ENCODE data around the gene STN1.

- TF ChIP-seq, protein P1, sequence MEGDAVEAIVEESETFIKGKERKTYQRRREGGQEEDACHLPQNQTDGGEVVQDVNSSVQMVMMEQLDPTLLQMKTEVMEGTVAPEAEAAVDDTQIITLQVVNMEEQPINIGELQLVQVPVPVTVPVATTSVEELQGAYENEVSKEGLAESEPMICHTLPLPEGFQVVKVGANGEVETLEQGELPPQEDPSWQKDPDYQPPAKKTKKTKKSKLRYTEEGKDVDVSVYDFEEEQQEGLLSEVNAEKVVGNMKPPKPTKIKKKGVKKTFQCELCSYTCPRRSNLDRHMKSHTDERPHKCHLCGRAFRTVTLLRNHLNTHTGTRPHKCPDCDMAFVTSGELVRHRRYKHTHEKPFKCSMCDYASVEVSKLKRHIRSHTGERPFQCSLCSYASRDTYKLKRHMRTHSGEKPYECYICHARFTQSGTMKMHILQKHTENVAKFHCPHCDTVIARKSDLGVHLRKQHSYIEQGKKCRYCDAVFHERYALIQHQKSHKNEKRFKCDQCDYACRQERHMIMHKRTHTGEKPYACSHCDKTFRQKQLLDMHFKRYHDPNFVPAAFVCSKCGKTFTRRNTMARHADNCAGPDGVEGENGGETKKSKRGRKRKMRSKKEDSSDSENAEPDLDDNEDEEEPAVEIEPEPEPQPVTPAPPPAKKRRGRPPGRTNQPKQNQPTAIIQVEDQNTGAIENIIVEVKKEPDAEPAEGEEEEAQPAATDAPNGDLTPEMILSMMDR (IDR thresholded peaks at IDR 0.05): no peak
- TF ChIP-seq POLR2AphosphoS5 (IDR thresholded peaks at IDR 0.05): no peak
These were observed 48.6 kb downstream of the STN1 start for GRCh38 chr10:103869336-103869735.
